OCI-LY3 (cell line): ENCODE measurements around the gene RNF144A.

ENCODE experiments used
- H2AFZ ChIP-seq: fragments of 200-600, 300-600 bp; shearing (Covaris generic); 2 replicates; pipeline ENCODE4 v1.6.0; 2014; ENCODE audit warnings: antibody characterized with exemption, low read depth, low read length
- H3K27ac ChIP-seq: fragments of 200-600, 300-600 bp; sonication (generic); 2 replicates; pipeline ENCODE4 v1.5.1; 2014; ENCODE audit warnings: mild to moderate bottlenecking, low read length, moderate library complexity, mixed read lengths
- H3K27me3 ChIP-seq: fragments of 200-600, 300-600 bp; sonication (generic); 2 replicates; pipeline ENCODE4 v1.6.1; 2014; ENCODE audit warnings: low read depth, low read length, mixed read lengths
- H3K36me3 ChIP-seq: fragments of 200-600, 300-600 bp; sonication (generic); replicated peaks from 2 replicates; pipeline ENCODE3; 2014; ENCODE audit warnings: low read depth, low read length, mixed read lengths
- H3K4me1 ChIP-seq: fragments of 300-600, 200-600 bp; sonication (generic); 2 replicates; pipeline ENCODE4 v1.6.1; 2014; ENCODE audit warnings: low read length, mixed read lengths
- H3K4me2 ChIP-seq: fragments of 200-600, 300-600 bp; sonication (generic); 2 replicates; pipeline ENCODE4 v1.6.1; 2014; ENCODE audit warnings: low read length, mixed read lengths
- H3K4me3 ChIP-seq: fragments of 300-600, 200-600 bp; sonication (generic); 2 replicates; pipeline ENCODE4 v1.5.1; 2014; ENCODE audit warnings: antibody characterized with exemption, mild to moderate bottlenecking, low read length, moderate library complexity
- H3K79me2 ChIP-seq: fragments of 300-600, 200-600 bp; shearing (Covaris generic); 2 replicates; pipeline ENCODE4 v1.6.1; 2014; ENCODE audit warnings: mild to moderate bottlenecking, low read length, mixed read lengths
- H3K9ac ChIP-seq: fragments of 300-600, 200-600 bp; shearing (Covaris generic); 2 replicates; pipeline ENCODE4 v1.6.0; 2014; ENCODE audit warnings: mild to moderate bottlenecking, low read length, moderate library complexity
- H3K9me3 ChIP-seq: fragments of 200-600, 300-600 bp; shearing (Covaris generic); 2 replicates; pipeline ENCODE4 v1.6.1; 2014; ENCODE audit warnings: low read length, mixed read lengths; ENCODE audit not compliant: insufficient read depth
- H4K20me1 ChIP-seq: fragments of 200-600, 300-600 bp; sonication (generic); 2 replicates; pipeline ENCODE4 v1.6.1; 2016; ENCODE audit warnings: low read length, mixed read lengths; ENCODE audit not compliant: insufficient read depth
- EZH2phosphoT487 ChIP-seq: fragments of 200-600 bp; shearing (Covaris generic); IDR thresholded peaks from 2 replicates; pipeline ENCODE4 v1.6.1; 2018; ENCODE audit warnings: antibody characterized with exemption, mixed run types, low read depth
- TF ChIP-seq, protein P1 (sequence below): fragments of 200-600, 300-600 bp; sonication (generic); IDR thresholded peaks from 2 replicates; pipeline ENCODE4 v1.5.1; 2014; ENCODE audit warnings: antibody characterized with exemption, low read length, low read depth

Gene RNF144A

DNA sequence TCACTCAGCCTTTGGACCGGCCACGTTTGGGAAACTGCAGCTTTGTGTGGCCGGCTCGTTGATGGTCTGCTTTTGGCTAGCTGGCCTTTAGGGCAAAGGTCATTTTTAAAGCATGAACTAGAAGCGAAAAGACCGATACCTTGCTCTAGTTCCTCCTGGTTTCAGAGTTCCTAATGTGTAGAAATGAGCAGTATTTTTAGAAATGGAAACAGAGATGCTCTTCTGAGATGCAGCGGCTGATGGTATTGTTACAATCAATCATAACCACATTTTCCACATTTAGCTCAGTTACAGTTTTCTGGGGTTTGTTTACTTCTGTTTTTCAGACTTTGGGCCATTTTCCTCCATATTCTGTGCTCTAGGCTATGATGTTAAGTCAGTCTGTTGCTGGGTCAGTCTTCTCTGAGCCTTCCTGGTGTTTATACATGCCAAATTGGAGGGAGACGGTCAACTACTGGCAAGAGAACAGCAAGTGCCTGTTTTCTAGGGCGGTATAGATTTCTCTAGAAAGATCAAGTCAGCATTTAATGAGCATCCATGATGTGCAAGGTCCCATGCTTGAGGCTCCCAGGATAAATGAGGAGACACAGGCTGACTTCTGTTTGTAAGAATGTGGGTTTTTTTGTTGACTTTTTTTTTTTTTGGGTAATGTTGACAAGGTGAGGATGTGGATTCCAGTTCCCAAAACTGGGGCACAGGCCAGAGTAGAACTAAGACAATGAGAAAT, 28.0 kb downstream of the RNF144A start:
- peaks cover 3% of the 10 kb centered on the region; the same call in 1 of the 2 replicates for H3K27me3 ChIP-seq
- no peaks in the 10 kb centered on the region for H3K36me3 ChIP-seq
- no peak overlapping the region for H3K9ac ChIP-seq
- no peak overlapping the region for H3K4me2 ChIP-seq
- H3K9me3 ChIP-seq: no peaks in the 10 kb centered on the region
- no peak overlapping the region for H3K4me3 ChIP-seq
- no peak for TF ChIP-seq EZH2phosphoT487
- TF ChIP-seq, protein P1, sequence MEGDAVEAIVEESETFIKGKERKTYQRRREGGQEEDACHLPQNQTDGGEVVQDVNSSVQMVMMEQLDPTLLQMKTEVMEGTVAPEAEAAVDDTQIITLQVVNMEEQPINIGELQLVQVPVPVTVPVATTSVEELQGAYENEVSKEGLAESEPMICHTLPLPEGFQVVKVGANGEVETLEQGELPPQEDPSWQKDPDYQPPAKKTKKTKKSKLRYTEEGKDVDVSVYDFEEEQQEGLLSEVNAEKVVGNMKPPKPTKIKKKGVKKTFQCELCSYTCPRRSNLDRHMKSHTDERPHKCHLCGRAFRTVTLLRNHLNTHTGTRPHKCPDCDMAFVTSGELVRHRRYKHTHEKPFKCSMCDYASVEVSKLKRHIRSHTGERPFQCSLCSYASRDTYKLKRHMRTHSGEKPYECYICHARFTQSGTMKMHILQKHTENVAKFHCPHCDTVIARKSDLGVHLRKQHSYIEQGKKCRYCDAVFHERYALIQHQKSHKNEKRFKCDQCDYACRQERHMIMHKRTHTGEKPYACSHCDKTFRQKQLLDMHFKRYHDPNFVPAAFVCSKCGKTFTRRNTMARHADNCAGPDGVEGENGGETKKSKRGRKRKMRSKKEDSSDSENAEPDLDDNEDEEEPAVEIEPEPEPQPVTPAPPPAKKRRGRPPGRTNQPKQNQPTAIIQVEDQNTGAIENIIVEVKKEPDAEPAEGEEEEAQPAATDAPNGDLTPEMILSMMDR: no peak
- H3K79me2 ChIP-seq: no peaks in the 10 kb centered on the region
- no peaks in the 10 kb centered on the region for H4K20me1 ChIP-seq
- H3K27ac ChIP-seq: no peak overlapping the region
- no peaks in the 10 kb centered on the region for H3K4me1 ChIP-seq
- H2AFZ ChIP-seq: no peak overlapping the region

DNA sequence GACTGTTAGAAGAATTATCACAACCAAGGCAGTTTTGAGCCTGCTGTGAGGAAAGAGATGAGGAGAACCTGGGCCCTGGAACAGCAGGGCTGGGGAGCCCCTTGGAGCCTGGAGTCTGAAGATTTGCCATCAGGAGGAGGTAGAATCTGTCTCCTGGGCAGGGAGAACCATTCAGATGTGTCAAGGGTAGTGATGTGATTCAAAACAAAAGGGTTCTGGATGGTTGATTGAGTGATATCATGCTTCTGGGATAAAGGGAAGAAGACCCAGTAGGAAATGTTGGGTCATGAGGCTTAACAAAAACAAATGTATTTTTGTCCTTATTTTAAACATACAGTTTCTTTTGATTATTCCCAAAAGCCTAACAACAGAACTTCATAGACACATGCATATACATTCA, 28.6 kb downstream of the RNF144A start:
- no peak overlapping the region for H3K4me3 ChIP-seq
- H3K36me3 ChIP-seq: no peaks in the 10 kb centered on the region
- peaks cover 3% of the 10 kb centered on the region; the same call in 1 of the 2 replicates for H3K27me3 ChIP-seq
- H4K20me1 ChIP-seq: no peaks in the 10 kb centered on the region
- no peaks in the 10 kb centered on the region for H3K9me3 ChIP-seq
- no peaks in the 10 kb centered on the region for H3K4me1 ChIP-seq
- no peak overlapping the region for H2AFZ ChIP-seq
- H3K79me2 ChIP-seq: no peaks in the 10 kb centered on the region
- H3K27ac ChIP-seq: no peak overlapping the region
- no peak overlapping the region for H3K9ac ChIP-seq
- no peak for TF ChIP-seq EZH2phosphoT487
- TF ChIP-seq, protein P1: no peak
- H3K4me2 ChIP-seq: no peak overlapping the region

DNA sequence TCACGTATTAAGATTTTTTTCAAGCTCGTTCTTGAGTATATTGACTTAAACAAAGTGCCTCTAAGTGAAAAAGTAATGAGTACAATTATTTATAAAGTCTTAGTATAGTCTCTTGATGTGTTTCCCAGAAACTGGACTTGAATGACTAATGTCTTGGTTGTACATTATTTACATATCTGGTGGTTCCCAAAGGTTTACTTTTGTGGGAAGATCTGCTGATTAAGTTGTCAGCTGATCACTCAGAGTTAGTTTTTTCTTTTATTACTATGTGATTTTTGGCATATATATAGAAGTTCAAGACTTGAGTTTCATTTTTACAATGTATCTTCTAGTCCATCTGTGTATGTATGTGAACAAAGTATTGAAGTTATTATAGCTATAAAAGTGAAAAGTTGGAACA, 29.5 kb downstream of the RNF144A start:
- H4K20me1 ChIP-seq: no peaks in the 10 kb centered on the region
- H3K79me2 ChIP-seq: no peaks in the 10 kb centered on the region
- H3K4me1 ChIP-seq: no peaks in the 10 kb centered on the region
- no peaks in the 10 kb centered on the region for H3K9me3 ChIP-seq
- H2AFZ ChIP-seq: no peak overlapping the region
- H3K4me3 ChIP-seq: no peak overlapping the region
- no peaks in the 10 kb centered on the region for H3K36me3 ChIP-seq
- no peak overlapping the region for H3K9ac ChIP-seq
- TF ChIP-seq, protein P1: no peak
- no peak for TF ChIP-seq EZH2phosphoT487
- H3K4me2 ChIP-seq: no peak overlapping the region
- peaks cover 3% of the 10 kb centered on the region; the same call in 1 of the 2 replicates for H3K27me3 ChIP-seq
- H3K27ac ChIP-seq: no peak overlapping the region

DNA sequence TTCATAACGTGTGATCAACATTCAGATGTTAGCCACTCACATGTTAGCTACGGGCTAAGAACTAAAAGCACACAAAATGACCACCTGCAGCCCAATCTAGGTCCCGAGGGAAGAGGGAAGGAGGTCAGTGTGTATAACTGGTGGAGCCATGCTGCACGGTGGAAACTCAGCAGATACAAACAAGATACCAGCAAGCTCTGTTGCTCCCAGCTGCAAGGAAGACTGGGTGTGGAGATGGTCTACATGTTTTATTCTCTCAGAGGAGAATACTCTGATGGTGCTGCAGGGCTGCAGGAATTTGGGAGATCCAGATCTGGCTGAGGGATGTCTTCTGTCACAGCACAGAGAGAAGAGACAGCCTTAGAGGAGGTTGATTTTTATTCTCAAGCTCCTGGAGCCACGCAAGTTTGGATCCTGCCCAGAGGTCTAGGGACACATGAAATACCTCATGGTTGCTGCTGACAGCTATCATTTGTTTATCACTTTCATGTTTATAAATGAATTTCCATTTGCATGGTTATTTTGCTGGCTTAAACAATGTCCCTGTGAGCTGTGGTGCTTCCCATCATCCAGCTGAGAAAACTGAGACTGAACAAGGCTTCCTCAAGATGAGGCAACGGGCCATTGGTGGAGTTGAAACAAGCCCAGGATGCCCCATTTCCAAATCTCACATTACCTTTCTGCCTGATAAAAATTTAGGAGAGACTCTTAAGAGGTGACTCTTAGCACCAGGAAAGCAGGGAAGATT, 30.9 kb downstream of the RNF144A start:
- peaks cover 3% of the 10 kb centered on the region; the same call in 1 of the 2 replicates for H3K27me3 ChIP-seq
- no peak overlapping the region for H3K27ac ChIP-seq
- H3K4me2 ChIP-seq: no peak overlapping the region
- H2AFZ ChIP-seq: no peak overlapping the region
- no peaks in the 10 kb centered on the region for H3K36me3 ChIP-seq
- no peaks in the 10 kb centered on the region for H3K4me1 ChIP-seq
- H3K79me2 ChIP-seq: no peaks in the 10 kb centered on the region
- H4K20me1 ChIP-seq: no peaks in the 10 kb centered on the region
- H3K9ac ChIP-seq: no peak overlapping the region
- H3K9me3 ChIP-seq: no peaks in the 10 kb centered on the region
- H3K4me3 ChIP-seq: no peak overlapping the region
- TF ChIP-seq, protein P1: no peak
- TF ChIP-seq EZH2phosphoT487: no peak
